Astrocyte of the cerebellum (primary cell): ENCODE results near the gene FIZ1.
A peak's percentile ranks its signal among the peaks of the same experiment; 100 is the strongest.

ENCODE experiments used
- DNase-seq: peaks from one replicate; pipeline ENCODE4 v3.0.0-alpha.2; 2011; ENCODE audit warnings: low read depth
- H3K4me3 ChIP-seq: 2 replicates; pipeline ENCODE4 v1.5.1; 2011; ENCODE audit warnings: mild to moderate bottlenecking, low read depth, low read length, moderate library complexity
- CTCF ChIP-seq: IDR thresholded peaks from 2 replicates; pipeline ENCODE4 v1.5.1; 2012; ENCODE audit warnings: low read length, low read depth, moderate library complexity, mild to moderate bottlenecking; ENCODE audit errors: missing control alignments
- in situ Hi-C: cut with HindIII; loops from 2 replicates; pipeline ENCODE4 v1.10.0; 2017; ENCODE audit warnings: low sequenced_read_pairs

The FIZ1 gene

GRCh38 chr19:55552206-55552605 is 47.1 kb downstream of the FIZ1 start:
- no peak for TF ChIP-seq CTCF
- no peak for DNase-seq
- in situ Hi-C loops, result no loop called here
- H3K4me3 ChIP-seq, result no peak overlapping the region

- in situ Hi-C loops, result no loop called here
- no peak for DNase-seq
- no peak for TF ChIP-seq CTCF
- no peak overlapping the region for H3K4me3 ChIP-seq
Observed at GRCh38 chr19:55550321-55550650, 49.0 kb downstream of the FIZ1 start.

- peak; percentile 80 for DNase-seq
Observed at GRCh38 chr19:55549500-55550320, 49.6 kb downstream of the FIZ1 start.

GRCh38 chr19:55546822-55547614 is 52.3 kb downstream of the FIZ1 start:
- in situ Hi-C loops, result no loop called here
- peak; percentile 12 for DNase-seq
- H3K4me3 ChIP-seq, result no peak overlapping the region
- no peak for TF ChIP-seq CTCF

More at GRCh38 chr19:55549500-55550320, 49.6 kb downstream of the FIZ1 start:
- peak; percentile 4 for TF ChIP-seq CTCF
- peak overlapping the region; percentile 4 for H3K4me3 ChIP-seq
- in situ Hi-C loops, result no loop called here

- in situ Hi-C loops, result no loop called here
- no peak for TF ChIP-seq CTCF
- no peak overlapping the region for H3K4me3 ChIP-seq
- no peak for DNase-seq
Observed at GRCh38 chr19:55546011-55546410, 53.3 kb downstream of the FIZ1 start.

- DNase-seq, result no peak
- no peak within 1 kb of the TSS for H3K4me3 ChIP-seq
- in situ Hi-C loops, result no loop called here
- TF ChIP-seq CTCF, result no peak
Observed at GRCh38 chr19:55545443-55545842, 53.9 kb downstream of the FIZ1 start, which contains the start of gene SBK3. Gene SBK3, minus strand, starts transcription at chr19:55545543. Its CDS starts 0 bp downstream, at chr19:55545543.
